B cell (primary cell): ENCODE measurements around the gene CDA. TPM values are rescaled to one million over a fixed set of nuclear protein-coding genes. Genes with fewer than 3 reads are reported as not detected.
A peak's percentile ranks its signal among the peaks of the same experiment; 100 is the strongest.

Experiments
- ATAC-seq: fragments of 200-7000 bp; cut with Tn5 transposase; one replicate; pipeline ENCODE4 v1.10.0; 2021; ENCODE audit warnings: low read depth, mild to moderate bottlenecking, moderate number of reproducible peaks, moderate library complexity
- CTCF ChIA-PET: fragments of 350-600 bp; sonication (Branson Sonifier 250); formaldehyde crosslinking; loops from one replicate; lab custom pipeline; 2021; ENCODE audit warnings: antibody characterized with exemption, inconsistent platforms; lab: Charles Lee
- POLR2A ChIA-PET: fragments of 350-600 bp; sonication (Branson Sonifier 250); formaldehyde crosslinking; loops from one replicate; lab custom pipeline; 2021; ENCODE audit warnings: antibody characterized with exemption; lab: Charles Lee
- DNase-seq: peaks from one replicate; pipeline ENCODE4 v3.0.0; 2013
- H2AFZ ChIP-seq: 2 replicates; pipeline ENCODE4 v1.6.1; 2012; ENCODE audit warnings: mild to moderate bottlenecking, low read depth, low read length; ENCODE audit not compliant: insufficient read depth, poor library complexity, severe bottlenecking
- H3K27ac ChIP-seq, 2 donors: 1 replicate in 1 of 2; 2 replicates in 1 of 2; pipeline ENCODE4 v1.5.1; 2012 to 2013; ENCODE audit warnings: low read length in 2 of 2, mild to moderate bottlenecking in 2 of 2, moderate library complexity in 1 of 2
- H3K27me3 ChIP-seq, 4 experiments: fragments of 200-600 bp in 1 of 4; sonication (generic) in 1 of 4; replicated peaks in 1 of 4; 1 replicate in 2 of 4; 2 replicates in 2 of 4; pipeline versions ENCODE4 v1.6.1 to v1.7.0; 2013 to 2016; ENCODE audit warnings: low read length in 3 of 4, mild to moderate bottlenecking in 2 of 4, mixed read lengths in 1 of 4, moderate library complexity in 1 of 4; ENCODE audit not compliant: insufficient read depth in 4 of 4, control insufficient read depth in 3 of 4; ENCODE audit errors: control extremely low read depth in 1 of 4
- H3K36me3 ChIP-seq, 2 experiments: replicated peaks in 1 of 2; 1 replicate in 1 of 2; 2 replicates in 1 of 2; pipeline versions ENCODE4 v1.6.1 to v1.7.1; 2013; ENCODE audit warnings: low read length in 1 of 2; ENCODE audit not compliant: insufficient read depth in 2 of 2, control insufficient read depth in 1 of 2; ENCODE audit errors: control extremely low read depth in 1 of 2, extremely low read depth in 1 of 2
- H3K4me1 ChIP-seq, 2 donors: fragments of 200-600 bp in 1 of 2; sonication (generic) in 1 of 2; 1 replicate in 1 of 2; 2 replicates in 1 of 2; pipeline versions ENCODE4 v1.5.1 to v1.6.1; 2013 to 2017; ENCODE audit warnings: low read length in 2 of 2; ENCODE audit not compliant: control insufficient read depth in 2 of 2, insufficient read depth in 2 of 2
- H3K4me2 ChIP-seq: replicated peaks from 2 replicates; pipeline ENCODE3; 2012; ENCODE audit warnings: mild to moderate bottlenecking, low read depth, low read length; ENCODE audit not compliant: poor library complexity, severe bottlenecking
- H3K4me3 ChIP-seq, 5 experiments: fragments of 200-600 bp in 1 of 5; sonication (generic) in 1 of 5; 1 replicate in 3 of 5; 2 replicates in 2 of 5; pipeline versions ENCODE4 v1.5.1 to v1.7.0; 2011 to 2016; ENCODE audit warnings: low read length in 4 of 5, mild to moderate bottlenecking in 4 of 5, low read depth in 2 of 5, control low read depth in 1 of 5, moderate library complexity in 1 of 5; ENCODE audit not compliant: insufficient read depth in 1 of 5; ENCODE audit errors: control extremely low read depth in 1 of 5, extremely low read depth in 1 of 5
- H3K79me2 ChIP-seq: fragments of 200-600 bp; sonication (generic); one replicate; pipeline ENCODE4 v1.6.0; 2016; ENCODE audit warnings: low read length; ENCODE audit not compliant: control insufficient read depth, insufficient read depth
- H3K9ac ChIP-seq: fragments of 200-600 bp; sonication (generic); 2 replicates; pipeline ENCODE4 v1.6.1; 2017; ENCODE audit warnings: mild to moderate bottlenecking, low read length, moderate library complexity
- H3K9me3 ChIP-seq, 3 donors: one replicate each; pipeline versions ENCODE4 v1.6.1 to v1.7.1; 2013; ENCODE audit warnings: low read length in 2 of 3; ENCODE audit not compliant: control insufficient read depth in 2 of 3, insufficient read depth in 1 of 3; ENCODE audit errors: control extremely low read depth in 1 of 3
- H4K20me1 ChIP-seq: 2 replicates; pipeline ENCODE4 v1.6.0; 2012; ENCODE audit warnings: mild to moderate bottlenecking, low read length; ENCODE audit not compliant: insufficient read depth, control insufficient read depth, poor library complexity, severe bottlenecking
- H3K27ac Mint-ChIP-seq: one replicate; pipeline ENCODE4 v1.8.0; 2021; ENCODE audit warnings: mixed read lengths
- H3K27me3 Mint-ChIP-seq: one replicate; pipeline ENCODE4 v1.8.0; 2021; ENCODE audit warnings: mixed read lengths
- H3K4me1 Mint-ChIP-seq: one replicate; pipeline ENCODE4 v1.8.0; 2021; ENCODE audit warnings: mixed read lengths
- H3K4me3 Mint-ChIP-seq: one replicate; pipeline ENCODE4 v1.8.0; 2021; ENCODE audit warnings: mixed read lengths
- H3K9me3 Mint-ChIP-seq: one replicate; pipeline ENCODE4 v1.8.0; 2022; ENCODE audit warnings: mixed read lengths; ENCODE audit not compliant: insufficient read depth
- CTCF ChIP-seq: fragments of 200-600 bp; IDR thresholded peaks from one replicate; pipeline ENCODE4 v1.8.0; 2022; ENCODE audit warnings: antibody characterized with exemption, mild to moderate bottlenecking
- EZH2 ChIP-seq: IDR thresholded peaks from 2 replicates; pipeline ENCODE4 v1.6.1; 2012; ENCODE audit warnings: borderline replicate concordance, low read depth, mild to moderate bottlenecking, moderate library complexity, low read length; ENCODE audit not compliant: insufficient read depth, poor library complexity, severe bottlenecking
- WGBS: methylation state at CpG from one replicate; pipeline ENCODE4 v1.1.5; 2013; ENCODE audit warnings: missing lambda C conversion rate; ENCODE audit not compliant: insufficient coverage; 5-methylcytosine and 5-hydroxymethylcytosine counted together
- intact Hi-C: fragments of 100-400 bp; cut with micrococcal nuclease; formaldehyde crosslinking; loops from one replicate; pipeline ENCODE4 v1.10.0; 2022
- polyA plus RNA-seq: library from polyadenylated mRNA; depleted of rRNA; stranded (reverse); fragments of >200 nt; gene quantifications from 2 replicates; pipeline ENCODE4 v1.2.3, GENCODE V29; 2012
- total RNA-seq, 2 donors: library from RNA; stranded (reverse); fragments of 120-200 nt in 1 of 2; gene quantifications; 1 replicate in 1 of 2; 2 replicates in 1 of 2; pipeline versions ENCODE4 v1.2.3 to v1.2.4, GENCODE V29; 2013 to 2022

CDA gene
- total and polyA plus RNA-seq, 2 donors (not counting 1 experiment from before 2014, with no cell fraction given), result 0.64 TPM; not detected in 1

DNA sequence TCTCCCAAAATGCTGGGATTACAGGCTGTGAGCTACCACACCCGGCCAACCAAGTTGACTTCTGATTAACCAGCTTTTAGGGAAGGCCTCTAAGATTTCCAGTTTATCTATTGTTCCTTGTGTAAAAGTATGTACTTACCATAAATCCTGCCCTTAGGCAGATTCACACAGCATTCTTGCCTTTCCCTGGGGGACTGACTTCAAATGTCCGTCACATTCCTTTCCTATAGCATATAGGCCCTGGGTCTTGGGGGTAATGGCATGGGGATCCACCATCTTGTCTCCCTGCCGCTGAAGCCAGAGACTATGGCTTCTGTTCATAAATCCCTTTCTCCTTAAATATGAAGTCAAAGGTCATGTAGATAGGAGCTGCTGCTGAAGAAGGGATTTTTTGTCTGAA is 43.5 kb downstream of the CDA start:
- POLR2A ChIA-PET, result no interaction called here

More for the DNA sequence above, 43.5 kb downstream of the CDA start:
- Histone ChIP-seq H3K4me2 (no peak overlapping the region), H3K4me3 (no peak overlapping the region), H3K9me3 (no peaks in the 10 kb centered on the region), H3K27ac (no peak overlapping the region), H3K9ac (no peak overlapping the region), H3K36me3 (no peaks in the 10 kb centered on the region), H3K4me1 (peaks cover 8 to 16% of the 10 kb centered on the region in 2 donors), H3K79me2 (no peaks in the 10 kb centered on the region), H4K20me1 (no peaks in the 10 kb centered on the region), H3K27me3 (peaks cover 0 to 3% (median 0%) of the 10 kb centered on the region in 4 experiments), H2AFZ (no peak overlapping the region)
- H3K4me3 Mint-ChIP-seq, result peak overlapping the region; percentile 80
- ATAC-seq (no peak), DNase-seq (no peak)
- no peak for TF ChIP-seq EZH2
- no peak for TF ChIP-seq CTCF
- H3K27ac Mint-ChIP-seq, result peak overlapping the region; percentile 76
- H3K9me3 Mint-ChIP-seq, result peaks cover 8% of the 10 kb centered on the region
- peaks cover 7% of the 10 kb centered on the region for H3K27me3 Mint-ChIP-seq
- 100% methylated on average over 1 of the region's 3 CpGs for WGBS
- CTCF ChIA-PET, result interaction anchor here (0.6 to 3.2 kb wide), 8 partner anchors 8 to 110 kb away, joined by 3 to 21 read pairs (median 6); partner anchors contain the start of gene DDOST
- H3K4me1 Mint-ChIP-seq, result peaks cover 14% of the 10 kb centered on the region
- intact Hi-C loops, result loop anchor here (5.0 kb wide), 2 partner anchors 715 to 1820 kb away; partner anchors contain the start of gene ZBTB40
